ENCODE data around the gene FNDC3B. TPM values are rescaled to one million over a fixed set of nuclear protein-coding genes. Genes with fewer than 3 reads are reported as not detected.

Gene FNDC3B
- total RNA-seq, 1 donor from 2014 or later: 71.3 TPM

- Histone ChIP-seq H3K27me3 (ENCODE audit: control insufficient read depth, insufficient read depth, low read length) (peaks cover 29% of the 10 kb centered on the region), H3K4me3 (ENCODE audit: low read depth, low read length) (no peak within 1 kb of the TSS), H3K36me3 (ENCODE audit: control insufficient read depth, insufficient read depth, low read length) (no peaks in the 10 kb centered on the region)
- no peak for DNase-seq (ENCODE audit: low read depth)
- no peak for TF ChIP-seq CTCF (IDR thresholded peaks at IDR 0.05; ENCODE audit: insufficient read depth, low read length, poor library complexity, severe bottlenecking)
Observed at GRCh38 chr3:172447611-172448579, 408.5 kb downstream of the FNDC3B start, which contains the start of gene GHSR. TSS of gene GHSR (minus strand) at chr3:172448456. CDS start at chr3:172448413, 43 bp downstream.

GRCh38 chr3:172448661-172449465 lies 409.5 kb downstream of the FNDC3B start:
- Histone ChIP-seq H3K4me3 (ENCODE audit: low read depth, low read length) (no peak overlapping the region), H3K27me3 (ENCODE audit: control insufficient read depth, insufficient read depth, low read length) (peaks cover 29% of the 10 kb centered on the region), H3K36me3 (ENCODE audit: control insufficient read depth, insufficient read depth, low read length) (no peaks in the 10 kb centered on the region)
- no peak for TF ChIP-seq CTCF (IDR thresholded peaks at IDR 0.05; ENCODE audit: insufficient read depth, low read length, poor library complexity, severe bottlenecking)
- DNase-seq (ENCODE audit: low read depth): no peak

- DNase-seq (ENCODE audit: low read depth): no peak
- no peak for TF ChIP-seq CTCF (IDR thresholded peaks at IDR 0.05; ENCODE audit: insufficient read depth, low read length, poor library complexity, severe bottlenecking)
- Histone ChIP-seq H3K36me3 (ENCODE audit: control insufficient read depth, insufficient read depth, low read length) (no peaks in the 10 kb centered on the region), H3K27me3 (ENCODE audit: control insufficient read depth, insufficient read depth, low read length) (peaks cover 29% of the 10 kb centered on the region), H3K4me3 (ENCODE audit: low read depth, low read length) (no peak overlapping the region)
Observed at GRCh38 chr3:172449466-172450149, 410.2 kb downstream of the FNDC3B start.

Other genes starting within 250 kb of the FNDC3B start
- 5.8 and 7.2 TPM in 2 replicates for gene PLD1, start 229.1 kb upstream of the FNDC3B start, total RNA-seq
- not detected in 2 replicates for gene TMEM212, start 196.2 kb upstream of the FNDC3B start, total RNA-seq

All from kidney epithelial cell (primary cell).